ENCODE measurements around the gene LAT.
"Not testable (repeated sequence)": the region's sequence is repeated elsewhere in the genome, so short reads cannot be mapped to it uniquely, and the experiment has no call there.

The LAT gene

GRCh38 chr16:28977703-28978662 is 6.9 kb upstream of the LAT start:
- no peak for DNase-seq (ENCODE audit: low read depth)

GRCh38 chr16:28980330-28980729 is 4.5 kb upstream of the LAT start:
- DNase-seq (ENCODE audit: low read depth), result not testable (repeated sequence)

- DNase-seq (ENCODE audit: low read depth), result no peak
Observed at GRCh38 chr16:28980929-28981328, 3.9 kb upstream of the LAT start.

GRCh38 chr16:28981517-28981916 is 3.3 kb upstream of the LAT start:
- DNase-seq (ENCODE audit: low read depth), result no peak

- no peak for DNase-seq (ENCODE audit: low read depth)
Observed at GRCh38 chr16:28982418-28982817, 2.4 kb upstream of the LAT start.

- no peak for DNase-seq (ENCODE audit: low read depth)
Observed at GRCh38 chr16:28982949-28983348, 1.9 kb upstream of the LAT start.

- DNase-seq (ENCODE audit: low read depth), result no peak
Observed at GRCh38 chr16:28983644-28984043, 1.2 kb upstream of the LAT start.

- no peak for DNase-seq (ENCODE audit: low read depth)
Observed at GRCh38 chr16:28984091-28984490, 761 bp upstream of the LAT start.

- DNase-seq (ENCODE audit: low read depth), result no peak
Observed at GRCh38 chr16:28985211-28986041, 574 bp downstream of the LAT start.

- no peak for DNase-seq (ENCODE audit: low read depth)
Observed at GRCh38 chr16:28986046-28986445, 1.2 kb downstream of the LAT start.

GRCh38 chr16:28986492-28986891 is 1.6 kb downstream of the LAT start:
- no peak for DNase-seq (ENCODE audit: low read depth)

- no peak for DNase-seq (ENCODE audit: low read depth)
Observed at GRCh38 chr16:28987170-28987853, 2.5 kb downstream of the LAT start.

GRCh38 chr16:28989363-28989762 is 4.5 kb downstream of the LAT start:
- DNase-seq (ENCODE audit: low read depth), result no peak

GRCh38 chr16:28990375-28991040 is 5.7 kb downstream of the LAT start:
- no peak for DNase-seq (ENCODE audit: low read depth)

- DNase-seq (ENCODE audit: low read depth), result no peak
Observed at GRCh38 chr16:28991687-28992086, 6.8 kb downstream of the LAT start.

- DNase-seq (ENCODE audit: low read depth), result no peak
Observed at GRCh38 chr16:28992496-28992895, 7.6 kb downstream of the LAT start.

- no peak for DNase-seq (ENCODE audit: low read depth)
Observed at GRCh38 chr16:28998837-28999236, 14.0 kb downstream of the LAT start.

- DNase-seq (ENCODE audit: low read depth), result no peak
Observed at GRCh38 chr16:28999577-28999976, 14.7 kb downstream of the LAT start.

- DNase-seq (ENCODE audit: low read depth), result no peak
Observed at GRCh38 chr16:29000019-29000418, 15.2 kb downstream of the LAT start.

GRCh38 chr16:29004496-29005139 is 19.8 kb downstream of the LAT start:
- not testable (repeated sequence) for DNase-seq (ENCODE audit: low read depth)
